Measurements from ENCODE around the gene ATP8B1.
"Not testable (repeated sequence)": the region's sequence is repeated elsewhere in the genome, so short reads cannot be mapped to it uniquely, and the experiment has no call there.

ATP8B1 gene

GRCh38 chr18:57759650-57760049, 43.5 kb downstream of the ATP8B1 start:
- DNase-seq, result no peak

DNA sequence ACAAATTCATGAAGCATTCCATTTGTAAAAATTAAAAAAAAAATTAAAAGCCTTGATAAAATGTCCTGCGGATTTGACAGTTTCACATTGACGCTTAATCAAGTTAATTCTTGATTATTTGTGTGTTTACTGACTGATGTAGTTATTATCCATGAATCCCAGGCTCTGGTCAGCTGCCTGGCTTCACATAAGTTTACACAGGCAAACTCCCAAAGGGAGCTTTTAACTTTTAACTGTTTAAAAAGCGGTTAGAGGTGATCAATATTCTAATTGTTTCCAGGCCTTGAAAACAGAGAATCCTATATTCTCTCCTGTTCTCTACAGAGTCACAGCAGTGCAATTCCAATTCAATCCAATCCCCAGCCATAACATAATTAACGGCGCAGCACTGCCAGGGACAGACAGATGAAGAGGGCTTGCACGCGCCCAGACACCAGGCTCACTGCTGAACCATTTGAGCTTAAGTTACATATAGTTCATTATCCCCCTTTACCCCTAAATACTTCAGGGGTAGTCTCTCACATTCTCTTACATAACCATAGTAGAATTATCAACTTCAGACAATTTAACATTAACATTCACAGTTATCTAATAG, 47.5 kb downstream of the ATP8B1 start:
- DNase-seq, result no peak

GRCh38 chr18:57754577-57755338, 48.4 kb downstream of the ATP8B1 start:
- no peak for DNase-seq

DNA sequence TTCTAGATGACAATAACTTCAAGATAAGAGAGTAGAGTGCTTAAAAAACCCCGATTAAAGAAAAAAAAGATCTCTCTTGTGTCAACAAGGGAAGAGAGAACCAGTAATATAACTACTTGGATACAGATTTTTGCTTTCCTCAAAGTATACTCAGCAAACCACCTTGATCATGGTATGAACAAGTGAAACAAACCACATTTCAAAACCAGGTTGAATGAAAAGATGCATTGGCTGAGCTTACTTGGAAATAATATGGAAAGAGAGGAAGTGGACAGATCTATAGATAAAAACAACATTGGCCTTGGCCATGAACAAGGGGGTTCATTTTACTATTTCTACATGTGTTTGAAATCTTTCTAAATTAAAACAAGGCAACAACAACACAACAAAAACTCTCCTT, 50.1 kb downstream of the ATP8B1 start:
- no peak for DNase-seq

DNA sequence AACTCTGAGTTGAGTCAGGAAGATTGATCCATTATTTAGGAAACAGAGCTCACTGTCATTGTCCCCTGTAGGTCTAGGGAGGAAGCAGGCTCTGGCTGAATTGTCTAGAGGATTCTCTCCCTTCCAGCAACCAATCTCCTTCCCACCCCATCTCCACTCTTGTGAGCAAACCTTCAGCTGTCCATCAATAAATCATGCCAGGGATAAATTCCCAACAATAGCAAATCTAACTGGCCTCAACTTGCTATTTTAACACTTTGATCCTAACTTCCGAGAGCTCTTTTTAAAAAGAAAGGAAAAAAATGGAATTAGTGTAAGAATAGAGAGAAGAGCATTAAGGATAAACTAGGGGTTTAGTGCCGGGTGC, 53.5 kb downstream of the ATP8B1 start:
- no peak for DNase-seq

DNA sequence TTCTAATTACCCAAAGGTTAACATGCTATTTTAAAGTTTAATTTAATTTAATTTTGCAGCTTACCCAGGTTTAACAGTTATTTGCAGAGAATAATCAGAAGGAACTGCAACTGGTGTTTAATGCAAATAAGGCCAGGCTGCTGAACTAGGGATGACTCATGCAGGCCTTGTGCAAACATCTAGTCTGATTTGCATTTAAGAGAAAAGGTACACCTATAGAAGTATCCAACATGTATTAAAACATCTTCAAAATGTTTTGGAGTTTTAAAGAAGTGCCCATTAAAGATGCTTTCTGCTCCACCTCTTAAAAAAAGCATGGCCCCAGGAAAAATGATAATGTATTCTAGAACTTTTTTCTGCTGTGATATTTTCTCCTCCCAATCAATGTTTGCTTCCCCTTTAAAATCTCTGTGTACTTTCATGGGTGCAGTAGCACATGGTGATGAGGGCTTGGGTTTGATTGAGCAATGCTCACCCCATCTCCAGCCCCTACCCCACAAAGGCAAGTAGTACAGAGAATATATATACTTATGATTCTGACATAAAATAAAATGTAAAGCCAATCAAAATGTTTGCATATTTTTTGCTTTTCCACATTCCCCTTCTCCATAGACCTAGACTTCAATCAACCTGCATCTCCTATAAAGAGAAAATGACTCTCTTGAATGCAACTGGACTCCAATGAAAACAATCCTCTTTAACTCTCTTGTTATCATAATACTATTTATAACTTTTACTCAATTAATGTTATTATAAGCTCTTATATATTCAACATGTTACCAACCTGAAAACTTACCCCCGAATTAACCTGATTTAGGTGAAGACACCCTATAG, 54.1 kb downstream of the ATP8B1 start:
- DNase-seq, result no peak

- DNase-seq, result no peak
Measured at GRCh38 chr18:57747809-57748680, 55.1 kb downstream of the ATP8B1 start.

DNA sequence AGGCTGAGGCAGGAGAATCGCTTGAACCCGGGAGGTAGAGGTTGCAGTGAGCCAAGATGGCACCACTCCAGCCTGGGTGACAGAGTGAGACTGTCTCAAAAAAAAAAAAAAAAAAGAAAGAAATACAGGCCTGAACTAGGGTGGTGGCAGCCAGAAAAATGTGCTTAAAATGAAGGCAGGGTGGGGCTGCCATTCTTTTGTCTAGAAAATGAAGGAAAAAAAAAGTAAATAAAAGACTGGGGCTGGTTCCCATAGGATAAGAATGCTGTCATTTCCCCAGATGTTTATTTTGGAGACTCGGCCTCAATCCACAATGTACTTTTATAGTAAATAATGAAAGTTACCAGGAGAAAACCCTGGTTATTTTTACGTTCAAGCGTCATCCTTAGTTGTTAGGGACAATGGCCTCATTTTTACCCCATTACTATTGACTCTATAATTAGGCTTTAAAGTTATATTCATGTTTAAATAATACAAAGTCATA, 58.9 kb downstream of the ATP8B1 start:
- DNase-seq, result no peak

DNA sequence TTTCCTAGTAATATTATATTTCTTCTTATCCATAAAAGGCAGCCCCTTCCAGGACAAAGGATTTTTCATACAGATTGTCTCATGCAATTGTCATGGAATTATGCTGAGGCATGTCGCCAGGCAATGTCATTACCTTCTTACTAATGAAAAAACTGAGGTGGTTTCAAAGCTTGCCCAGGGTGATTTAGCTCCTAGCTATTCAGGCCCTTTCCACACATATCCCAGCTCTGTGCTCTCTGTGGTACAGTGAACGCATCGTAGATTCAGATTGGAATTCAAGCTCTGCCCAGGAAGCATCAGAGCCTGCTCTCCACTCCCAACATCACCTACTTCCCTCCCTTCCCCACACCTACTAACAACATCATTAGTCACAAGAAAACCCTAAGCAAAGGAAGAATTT, 60.1 kb downstream of the ATP8B1 start:
- no peak for DNase-seq

DNA sequence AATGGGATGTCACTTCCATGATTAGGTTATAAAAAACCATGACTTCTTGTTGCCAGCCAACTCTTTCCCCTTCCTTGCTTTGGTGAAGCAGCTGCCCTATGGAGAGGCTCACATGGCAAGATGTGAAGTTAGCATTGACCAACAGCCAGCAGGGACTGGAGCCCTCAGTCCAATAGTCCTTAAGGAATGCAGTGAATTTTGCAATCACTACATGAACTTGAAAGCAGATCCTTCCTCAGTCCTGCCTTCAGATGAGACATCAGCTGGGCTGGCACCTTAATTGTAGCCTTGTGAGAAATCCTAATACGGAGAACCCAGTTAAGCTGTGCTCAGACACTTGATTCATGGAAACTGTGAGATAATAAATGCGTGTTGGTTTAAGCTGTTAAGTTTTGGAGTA, 61.8 kb downstream of the ATP8B1 start:
- DNase-seq, result no peak

DNA sequence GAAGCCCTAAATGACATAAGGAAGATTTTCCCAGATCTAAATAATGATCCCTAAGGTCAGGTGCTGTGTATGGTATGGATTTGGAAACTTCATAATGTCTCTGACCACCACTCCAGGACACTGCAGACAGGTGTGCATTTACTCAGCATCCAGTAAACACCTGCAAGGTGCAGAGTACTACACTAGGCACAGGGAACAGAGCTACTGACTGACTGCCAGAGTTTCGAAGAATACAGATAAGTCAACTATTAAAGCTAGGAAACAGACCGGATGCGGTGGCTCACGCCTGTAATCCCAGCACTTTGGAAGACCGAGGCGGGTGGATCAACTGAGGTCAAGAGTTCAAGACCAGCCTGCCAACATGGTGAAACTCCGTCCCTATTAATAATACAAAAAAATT, 65.0 kb downstream of the ATP8B1 start:
- no peak for DNase-seq

DNA sequence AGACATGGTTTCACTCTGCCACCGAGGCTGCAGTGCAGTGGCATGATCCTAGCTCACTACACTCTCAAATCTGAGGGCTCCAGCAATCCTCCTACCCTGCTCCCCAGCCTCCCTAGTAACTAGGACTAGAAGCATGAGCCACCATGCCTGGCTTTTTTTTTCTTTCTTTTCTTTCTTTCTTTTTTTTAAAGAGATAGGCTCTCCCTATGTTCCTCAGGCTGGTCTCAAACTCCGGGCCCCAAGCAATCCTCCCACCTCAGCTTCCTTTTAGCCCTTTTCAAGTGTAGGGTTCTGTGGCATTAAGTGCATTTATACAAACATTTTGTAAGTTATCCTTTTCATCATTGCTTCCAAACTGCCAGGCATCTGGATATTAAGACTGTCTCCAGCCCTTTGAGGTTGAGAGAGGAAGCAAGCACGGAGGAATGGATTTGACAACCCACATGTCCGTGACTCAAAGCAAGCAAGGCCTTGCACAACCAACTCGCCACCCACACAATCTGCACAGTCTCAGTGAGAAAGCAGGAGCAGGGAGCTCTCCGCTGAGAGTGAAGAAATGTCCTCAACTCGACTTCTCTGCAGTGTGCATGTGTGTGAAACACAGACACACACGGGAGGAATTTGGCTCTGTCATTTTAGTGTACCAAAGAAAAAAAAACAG, 65.6 kb downstream of the ATP8B1 start:
- DNase-seq, result no peak

DNA sequence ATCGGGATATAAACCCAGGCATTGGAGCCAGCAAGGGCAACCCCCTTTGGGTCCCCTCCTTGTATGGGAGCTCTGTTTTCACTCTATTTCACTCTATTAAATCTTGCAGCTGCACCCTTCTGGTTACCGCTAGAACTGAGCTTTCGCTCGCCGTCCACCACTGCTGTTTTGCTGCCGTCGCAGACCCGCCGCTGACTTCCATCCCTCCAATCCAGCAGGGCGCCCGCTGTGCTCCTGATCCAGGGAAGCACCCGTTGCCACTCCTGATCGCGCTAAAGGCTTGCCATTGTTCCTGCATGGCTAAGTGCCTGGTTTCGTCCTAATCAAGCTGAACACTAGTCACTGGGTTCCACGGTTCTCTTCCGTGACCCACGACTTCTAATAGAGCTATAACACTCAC, 68.1 kb downstream of the ATP8B1 start:
- not testable (repeated sequence) for DNase-seq

- no peak for DNase-seq
Measured at GRCh38 chr18:57733861-57734260, 69.3 kb downstream of the ATP8B1 start.

DNA sequence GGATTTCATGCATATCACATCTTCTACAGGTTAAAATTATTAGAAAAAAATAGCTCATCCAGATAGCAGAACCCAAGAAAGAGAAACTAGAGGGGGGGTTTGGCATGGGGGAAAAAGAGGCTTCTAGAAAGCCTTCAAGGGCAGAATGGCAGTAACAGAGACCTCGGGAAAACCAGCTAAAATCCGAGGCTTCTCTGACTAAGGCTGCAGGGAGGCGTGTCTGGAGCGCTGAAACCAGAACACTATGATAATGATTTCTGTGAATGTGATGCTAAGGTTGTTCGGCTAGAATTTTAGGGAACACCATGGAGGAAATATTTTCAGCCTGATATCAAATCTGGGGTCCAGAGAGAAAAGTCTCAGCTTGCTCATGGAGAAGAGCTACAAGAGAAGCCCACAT, 73.0 kb downstream of the ATP8B1 start:
- no peak for DNase-seq

DNA sequence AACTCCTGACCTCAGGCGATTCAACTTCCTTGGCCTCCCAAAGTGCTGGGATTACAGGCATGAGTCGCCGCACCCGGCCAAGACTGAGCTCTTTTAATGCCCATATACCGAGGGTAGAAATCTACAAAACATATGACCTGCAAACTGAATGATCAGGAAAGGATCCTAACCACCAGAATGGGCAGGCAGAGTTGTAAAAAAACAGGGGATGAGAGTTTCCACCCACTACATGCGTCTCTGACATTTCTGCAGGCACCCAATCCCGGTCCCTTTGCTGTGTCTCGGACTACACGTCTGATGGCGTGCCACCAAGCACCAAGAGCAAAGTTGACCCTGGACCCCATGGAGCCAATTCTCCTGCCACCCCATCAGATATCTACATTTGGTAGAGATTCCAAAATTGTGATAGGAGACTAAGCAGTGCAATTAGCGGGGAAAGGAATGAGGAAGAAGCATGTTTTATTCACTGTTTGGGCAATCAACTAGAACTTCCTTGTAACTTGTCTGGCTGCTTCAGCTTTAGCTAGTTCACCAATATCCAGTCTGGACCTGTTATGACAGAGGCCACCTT, 74.1 kb downstream of the ATP8B1 start:
- DNase-seq, result no peak

DNA sequence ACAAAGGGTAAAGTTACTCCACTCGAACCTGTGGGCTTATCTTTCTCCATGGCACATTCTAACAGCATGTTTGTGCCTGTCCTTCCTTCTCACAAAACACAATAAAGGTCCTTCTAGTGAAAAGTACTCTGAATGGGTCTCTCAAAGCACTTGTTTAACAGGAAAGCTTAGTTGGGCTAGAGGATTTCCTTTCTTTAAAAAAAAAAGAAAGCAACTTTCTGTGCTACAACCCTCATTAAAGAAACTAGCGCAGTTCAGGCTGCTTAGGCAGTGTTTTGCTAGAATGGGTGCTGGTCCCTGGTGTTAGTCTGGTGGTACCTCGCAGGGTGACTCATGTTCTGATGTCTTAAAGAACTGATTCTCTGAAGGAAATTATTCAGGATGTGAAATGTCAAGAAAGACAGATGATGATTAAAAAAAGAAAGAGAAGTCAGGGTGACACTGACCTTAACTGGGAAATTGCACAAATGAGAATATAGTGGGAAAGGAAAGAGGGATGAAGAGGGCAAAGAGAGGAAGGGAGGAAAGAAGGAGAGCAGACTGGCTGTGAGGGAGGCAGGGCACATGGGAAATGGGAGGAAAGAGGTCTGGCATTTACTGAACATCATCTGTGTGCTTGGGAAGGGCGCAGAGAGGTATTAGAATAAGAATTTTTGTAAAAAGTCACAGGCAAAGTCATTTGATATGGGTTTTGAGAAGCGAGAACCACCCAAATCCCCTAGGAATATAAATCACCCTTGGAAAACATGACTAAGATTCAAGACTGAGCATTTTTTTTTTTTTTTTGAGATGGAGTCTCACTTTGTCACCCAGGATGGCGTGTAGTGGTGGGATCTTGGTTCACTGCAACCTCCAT, 74.9 kb downstream of the ATP8B1 start:
- DNase-seq, result no peak

GRCh38 chr18:57719211-57719935, 83.7 kb downstream of the ATP8B1 start:
- DNase-seq, result not testable (repeated sequence)

DNA sequence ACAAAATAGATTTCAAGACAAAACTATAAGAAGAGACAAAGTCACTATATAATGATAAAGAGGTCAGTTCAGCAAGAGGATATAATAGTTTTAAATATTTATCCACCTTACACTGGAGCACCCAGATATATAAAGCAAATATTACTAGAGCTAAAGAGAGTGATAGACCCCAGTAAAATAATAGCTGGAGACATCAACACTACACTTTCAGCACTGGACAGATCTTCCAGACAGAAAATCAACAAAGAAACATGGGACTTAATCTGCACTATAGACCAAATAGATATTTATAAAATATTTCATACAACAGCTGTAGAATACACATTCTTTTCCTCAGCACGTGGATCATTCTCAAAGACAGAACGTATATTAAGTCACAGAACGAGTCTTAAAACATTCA, 86.6 kb downstream of the ATP8B1 start:
- DNase-seq, result no peak

GRCh38 chr18:57715671-57716070, 87.4 kb downstream of the ATP8B1 start:
- DNase-seq, result no peak
